Endothelial cell (in vitro differentiated cells): ENCODE measurements around the gene TBX21. TPM values are rescaled to one million over a fixed set of nuclear protein-coding genes. Genes with fewer than 3 reads are reported as not detected.

Source experiments
- DNase-seq: peaks from one replicate; pipeline ENCODE4 v3.0.0; 2021; ENCODE audit warnings: low spot score
- H3K27ac Mint-ChIP-seq: one replicate; pipeline ENCODE4 v1.8.0; 2021; ENCODE audit warnings: mixed read lengths, inconsistent platforms; ENCODE audit not compliant: unreplicated experiment
- H3K27me3 Mint-ChIP-seq: one replicate; pipeline ENCODE4 v1.8.0; 2021; ENCODE audit warnings: mild to moderate bottlenecking, moderate library complexity, mixed read lengths, inconsistent platforms; ENCODE audit not compliant: unreplicated experiment
- H3K36me3 Mint-ChIP-seq: one replicate; pipeline ENCODE4 v1.8.0; 2021; ENCODE audit warnings: mild to moderate bottlenecking, low read depth, mixed read lengths, inconsistent platforms; ENCODE audit not compliant: unreplicated experiment
- H3K4me1 Mint-ChIP-seq: one replicate; pipeline ENCODE4 v1.8.0; 2021; ENCODE audit warnings: mild to moderate bottlenecking, mixed read lengths, inconsistent platforms; ENCODE audit not compliant: unreplicated experiment
- H3K4me3 Mint-ChIP-seq: one replicate; pipeline ENCODE4 v1.8.0; 2021; ENCODE audit warnings: mild to moderate bottlenecking, mixed read lengths, inconsistent platforms; ENCODE audit not compliant: unreplicated experiment
- H3K9me3 Mint-ChIP-seq: one replicate; pipeline ENCODE4 v1.8.0; 2021; ENCODE audit warnings: mixed read lengths, inconsistent platforms; ENCODE audit not compliant: unreplicated experiment
- CTCF ChIP-seq: fragments of 200-600 bp; sonication (generic); IDR thresholded peaks from one replicate; pipeline ENCODE4 v1.5.0; 2021; ENCODE audit warnings: antibody characterized with exemption; ENCODE audit not compliant: unreplicated experiment
- total RNA-seq: library from RNA; stranded (reverse); fragmentation: NEBNext Ultra II Directional; extraction: Animal tissue kit (Norgen Biotek cat#: 25700); gene quantifications from one replicate; pipeline ENCODE4 v1.2.1, GENCODE V29; 2021; ENCODE audit not compliant: unreplicated experiment

Gene TBX21
- total RNA-seq, 1 donor from 2014 or later = 0.21 TPM

GRCh38 chr17:47745037-47745380, 12.0 kb downstream of the TBX21 start:
- no peak overlapping the region for H3K4me3 Mint-ChIP-seq
- H3K9me3 Mint-ChIP-seq = no peaks in the 10 kb centered on the region
- no peak overlapping the region for H3K27ac Mint-ChIP-seq
- no peaks in the 10 kb centered on the region for H3K36me3 Mint-ChIP-seq
- H3K4me1 Mint-ChIP-seq = peaks cover 7% of the 10 kb centered on the region
- TF ChIP-seq CTCF = no peak
- peaks cover 7% of the 10 kb centered on the region for H3K27me3 Mint-ChIP-seq
- DNase-seq = no peak

GRCh38 chr17:47751471-47751870, 18.4 kb downstream of the TBX21 start:
- no peak for TF ChIP-seq CTCF

GRCh38 chr17:47757386-47757785, 24.4 kb downstream of the TBX21 start:
- no peaks in the 10 kb centered on the region for H3K9me3 Mint-ChIP-seq
- no peak for DNase-seq
- peaks cover 7% of the 10 kb centered on the region for H3K27me3 Mint-ChIP-seq
- no peak overlapping the region for H3K4me3 Mint-ChIP-seq
- H3K4me1 Mint-ChIP-seq = peaks cover 11% of the 10 kb centered on the region
- TF ChIP-seq CTCF = no peak
- peaks cover 4% of the 10 kb centered on the region for H3K36me3 Mint-ChIP-seq
- H3K27ac Mint-ChIP-seq = no peak overlapping the region

More at GRCh38 chr17:47751471-47751870, 18.4 kb downstream of the TBX21 start:
- Mint-ChIP-seq H3K9me3 (no peaks in the 10 kb centered on the region), H3K36me3 (no peaks in the 10 kb centered on the region), H3K4me3 (no peak overlapping the region), H3K27me3 (no peaks in the 10 kb centered on the region), H3K27ac (no peak overlapping the region), H3K4me1 (no peaks in the 10 kb centered on the region)
- no peak for DNase-seq

- TF ChIP-seq CTCF = no peak
These were observed 27.5 kb downstream of the TBX21 start for GRCh38 chr17:47760409-47761140.

GRCh38 chr17:47762728-47763127, 29.7 kb downstream of the TBX21 start:
- Mint-ChIP-seq H3K27me3 (peaks cover 8% of the 10 kb centered on the region), H3K9me3 (no peaks in the 10 kb centered on the region), H3K27ac (no peak overlapping the region), H3K36me3 (no peaks in the 10 kb centered on the region), H3K4me1 (peaks cover 2% of the 10 kb centered on the region), H3K4me3 (no peak overlapping the region)
- no peak for TF ChIP-seq CTCF
- no peak for DNase-seq

More at GRCh38 chr17:47760409-47761140, 27.5 kb downstream of the TBX21 start:
- Mint-ChIP-seq H3K4me1 (peaks cover 11% of the 10 kb centered on the region), H3K27ac (no peak overlapping the region), H3K27me3 (peaks cover 7% of the 10 kb centered on the region), H3K4me3 (no peak overlapping the region), H3K9me3 (no peaks in the 10 kb centered on the region), H3K36me3 (peaks cover 4% of the 10 kb centered on the region)
- DNase-seq = no peak
